ENCODE data around the gene LAMB3. TPM values are rescaled to one million over a fixed set of nuclear protein-coding genes. Genes with fewer than 3 reads are reported as not detected.
A peak's percentile ranks its signal among the peaks of the same experiment; 100 is the strongest.

The LAMB3 gene
- total RNA-seq, 2 donors from 2014 or later = 43.7 to 92.8 TPM

DNA sequence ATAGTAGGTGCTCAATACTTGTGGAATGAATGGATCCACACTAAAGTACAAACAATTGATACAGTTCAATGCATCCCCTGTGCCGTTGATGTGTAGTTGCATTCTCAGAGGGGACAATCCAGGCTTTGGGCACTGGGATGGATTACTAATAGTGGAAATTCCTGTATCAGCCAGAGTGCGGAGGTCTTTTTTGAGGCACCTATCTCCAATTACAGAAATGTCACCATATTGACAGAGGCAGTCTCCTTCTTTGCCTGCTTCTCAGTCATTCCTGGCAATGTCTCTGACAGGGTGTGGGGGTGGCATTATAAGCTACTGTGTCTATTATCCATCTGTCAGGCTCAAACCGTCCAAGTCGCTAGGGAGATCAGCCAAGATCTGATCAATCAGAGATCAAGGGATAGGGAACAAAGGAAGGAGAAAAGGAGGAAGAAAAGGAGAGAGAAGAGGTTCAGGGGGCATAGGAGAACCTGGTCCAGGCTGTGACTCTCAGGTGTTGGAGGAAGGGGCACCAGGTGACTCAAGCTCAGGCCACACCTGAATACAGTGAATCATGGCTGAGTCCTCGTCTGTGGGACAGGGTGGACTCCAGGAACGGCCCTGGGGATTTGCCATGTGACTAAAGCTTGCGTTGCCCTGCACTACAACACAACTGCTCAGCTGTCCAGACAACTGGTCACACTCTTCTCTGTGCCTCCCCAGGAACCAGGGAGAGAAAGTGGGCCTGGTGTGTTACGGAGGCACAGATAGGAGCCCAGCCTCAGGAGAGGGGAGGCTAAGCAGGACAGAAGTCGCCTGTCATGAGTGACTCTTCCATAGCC lies 3.4 kb upstream of the LAMB3 start:
- no peaks in the 10 kb centered on the region for H3K9me3 ChIP-seq
- no peaks in the 10 kb centered on the region for H3K36me3 ChIP-seq
- H3K27ac ChIP-seq = no peak overlapping the region
- DNase-seq (ENCODE audit: low spot score) = no peak
- TF ChIP-seq POLR2AphosphoS5 (IDR thresholded peaks at IDR 0.05) = no peak
- TF ChIP-seq POLR2A (IDR thresholded peaks at IDR 0.05) = peak; percentile 14
- no peaks in the 10 kb centered on the region for H3K4me1 ChIP-seq (replicated peaks)
- no peak overlapping the region for H3K4me3 ChIP-seq
- H3K27me3 ChIP-seq (replicated peaks; ENCODE audit: insufficient read depth) = no peaks in the 10 kb centered on the region
- WGBS = 69% methylated on average over 9 of the region's 9 CpGs
- intact Hi-C loops (cut with DNase I) = no loop called here

DNA sequence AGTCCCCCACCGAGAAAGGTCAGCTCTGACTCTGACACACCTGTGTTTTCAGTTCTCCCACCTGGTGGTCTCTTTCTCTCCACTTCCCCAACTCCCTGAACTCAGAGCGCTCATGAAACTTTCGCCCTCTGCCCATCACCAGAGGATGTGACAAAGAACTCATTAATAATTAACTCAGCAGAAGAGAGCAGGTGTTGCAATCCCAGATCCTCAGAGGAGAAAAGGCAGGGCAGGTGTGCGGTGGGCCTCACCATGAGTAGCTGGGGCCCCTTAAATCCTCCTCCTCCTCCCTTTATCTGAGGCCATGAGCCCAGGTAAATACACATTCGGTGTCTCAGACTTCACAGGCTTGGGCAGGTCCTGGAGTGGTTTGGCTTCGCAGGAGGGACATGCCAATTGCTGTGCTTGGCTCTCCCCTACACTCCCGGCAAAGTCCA lies 1.7 kb upstream of the LAMB3 start:
- H3K9me3 ChIP-seq = no peaks in the 10 kb centered on the region
- TF ChIP-seq, protein P1, sequence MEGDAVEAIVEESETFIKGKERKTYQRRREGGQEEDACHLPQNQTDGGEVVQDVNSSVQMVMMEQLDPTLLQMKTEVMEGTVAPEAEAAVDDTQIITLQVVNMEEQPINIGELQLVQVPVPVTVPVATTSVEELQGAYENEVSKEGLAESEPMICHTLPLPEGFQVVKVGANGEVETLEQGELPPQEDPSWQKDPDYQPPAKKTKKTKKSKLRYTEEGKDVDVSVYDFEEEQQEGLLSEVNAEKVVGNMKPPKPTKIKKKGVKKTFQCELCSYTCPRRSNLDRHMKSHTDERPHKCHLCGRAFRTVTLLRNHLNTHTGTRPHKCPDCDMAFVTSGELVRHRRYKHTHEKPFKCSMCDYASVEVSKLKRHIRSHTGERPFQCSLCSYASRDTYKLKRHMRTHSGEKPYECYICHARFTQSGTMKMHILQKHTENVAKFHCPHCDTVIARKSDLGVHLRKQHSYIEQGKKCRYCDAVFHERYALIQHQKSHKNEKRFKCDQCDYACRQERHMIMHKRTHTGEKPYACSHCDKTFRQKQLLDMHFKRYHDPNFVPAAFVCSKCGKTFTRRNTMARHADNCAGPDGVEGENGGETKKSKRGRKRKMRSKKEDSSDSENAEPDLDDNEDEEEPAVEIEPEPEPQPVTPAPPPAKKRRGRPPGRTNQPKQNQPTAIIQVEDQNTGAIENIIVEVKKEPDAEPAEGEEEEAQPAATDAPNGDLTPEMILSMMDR (IDR thresholded peaks at IDR 0.05) = no peak
- TF ChIP-seq POLR2A (IDR thresholded peaks at IDR 0.05) (peak; percentile 28), POLR2AphosphoS5 (IDR thresholded peaks at IDR 0.05) (peak; percentile 54)
- H3K36me3 ChIP-seq = no peaks in the 10 kb centered on the region
- H3K4me3 ChIP-seq = no peak overlapping the region
- peak; percentile 55 for DNase-seq (ENCODE audit: low spot score)
- intact Hi-C loops (cut with DNase I) = no loop called here
- H3K4me1 ChIP-seq (replicated peaks) = no peaks in the 10 kb centered on the region
- WGBS = 50% methylated on average over 7 of the region's 7 CpGs
- no peaks in the 10 kb centered on the region for H3K27me3 ChIP-seq (replicated peaks; ENCODE audit: insufficient read depth)
- H3K27ac ChIP-seq = peak overlapping the region; percentile 59 to 79

DNA sequence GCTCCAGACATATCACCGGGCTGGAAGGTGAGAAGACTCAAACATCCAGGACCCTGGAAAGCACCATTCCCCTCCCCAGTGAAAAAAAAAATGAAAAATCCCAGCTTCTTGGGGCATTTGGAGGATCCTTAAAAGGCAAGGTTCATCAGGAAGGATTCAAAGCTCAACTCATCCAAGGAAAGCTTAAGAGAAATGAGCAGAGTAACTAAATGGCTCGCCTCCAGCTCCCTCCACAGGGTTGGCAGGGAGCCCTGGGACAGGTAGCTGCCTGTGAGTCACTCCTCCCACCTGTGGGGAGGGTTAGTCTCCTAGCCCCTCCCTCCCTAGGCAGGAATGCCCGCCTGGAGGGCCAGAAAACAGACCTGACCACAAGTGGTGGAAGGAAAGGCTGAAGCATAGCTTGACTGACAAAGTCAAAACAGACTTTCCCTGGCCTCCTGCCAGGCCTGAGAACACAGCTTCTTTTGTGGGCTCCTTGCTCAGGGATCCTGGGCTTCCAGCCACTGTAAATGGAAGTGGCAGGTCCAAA lies 712 bp upstream of the LAMB3 start:
- peak overlapping the region in 1 of 2 donors; percentile 19 for H3K4me3 ChIP-seq
- peak; percentile 98 for DNase-seq (ENCODE audit: low spot score)
- peak overlapping the region; percentile 76 to 79 for H3K27ac ChIP-seq
- no peaks in the 10 kb centered on the region for H3K36me3 ChIP-seq
- no peaks in the 10 kb centered on the region for H3K27me3 ChIP-seq (replicated peaks; ENCODE audit: insufficient read depth)
- intact Hi-C loops (cut with DNase I) = no loop called here
- TF ChIP-seq, protein P1 (IDR thresholded peaks at IDR 0.05) = peak in 1 of 4 experiments; percentile 14
- TF ChIP-seq POLR2A (IDR thresholded peaks at IDR 0.05) (peak; percentile 40), POLR2AphosphoS5 (IDR thresholded peaks at IDR 0.05) (peak; percentile 96)
- WGBS = 42% methylated on average over 3 of the region's 3 CpGs
- no peaks in the 10 kb centered on the region for H3K4me1 ChIP-seq (replicated peaks)
- H3K9me3 ChIP-seq = no peaks in the 10 kb centered on the region

DNA sequence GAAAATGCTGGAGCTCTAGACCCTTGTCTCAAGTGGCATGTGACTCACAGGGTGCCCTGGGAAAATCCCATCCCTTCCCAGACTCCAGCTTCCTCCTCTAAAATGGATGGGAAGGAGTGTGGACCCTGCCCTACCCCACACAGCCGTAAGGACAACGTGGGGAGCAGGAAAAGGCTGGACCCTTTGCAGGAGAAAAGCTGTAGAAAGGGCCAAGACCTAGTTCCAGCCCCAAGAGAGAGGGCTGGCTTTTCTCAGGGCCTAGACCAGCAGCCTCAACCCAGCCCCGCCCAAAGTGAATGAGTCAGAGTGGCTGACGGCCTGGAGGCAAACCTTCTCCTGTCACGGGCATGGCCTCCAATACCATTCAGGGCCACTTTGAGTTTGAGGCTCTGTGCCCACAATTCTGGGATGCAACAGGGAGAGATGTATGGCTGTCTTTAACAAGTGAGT lies 1.1 kb downstream of the LAMB3 start:
- Histone ChIP-seq H3K4me3 (peak overlapping the region in 1 of 2 donors; percentile 19), H3K36me3 (no peaks in the 10 kb centered on the region), H3K4me1 (replicated peaks) (no peaks in the 10 kb centered on the region), H3K27ac (peak overlapping the region; percentile 76 to 79), H3K9me3 (no peaks in the 10 kb centered on the region), H3K27me3 (replicated peaks; ENCODE audit: insufficient read depth) (no peaks in the 10 kb centered on the region)
- intact Hi-C loops (cut with DNase I) = no loop called here
- WGBS = 30% methylated on average over 5 of the region's 5 CpGs
- DNase-seq (ENCODE audit: low spot score) = peak; percentile 68
- peak; percentile 65 for TF ChIP-seq POLR2A (IDR thresholded peaks at IDR 0.05)
- TF ChIP-seq, protein P1 (IDR thresholded peaks at IDR 0.05) = no peak
- TF ChIP-seq POLR2AphosphoS5 (IDR thresholded peaks at IDR 0.05) = no peak

DNA sequence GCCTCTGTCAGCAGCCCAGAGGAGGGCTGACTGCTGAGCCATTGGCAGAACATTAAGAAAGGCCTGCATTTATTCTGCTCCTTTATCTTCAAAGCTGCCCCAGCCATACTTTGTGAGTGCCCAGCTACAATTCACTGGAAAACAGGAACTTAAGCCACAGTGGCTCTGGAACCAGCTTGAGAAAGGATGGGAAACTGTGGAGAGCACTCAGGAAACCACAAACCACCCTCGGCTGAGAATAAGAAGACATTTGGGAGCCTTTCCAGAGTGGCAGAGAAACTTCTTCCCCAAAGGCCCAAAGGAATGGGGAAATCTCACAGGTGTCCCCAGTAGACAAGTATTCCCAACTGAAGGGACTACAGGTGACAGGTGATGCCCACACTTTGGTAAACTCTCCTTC lies 1.8 kb downstream of the LAMB3 start:
- DNase-seq (ENCODE audit: low spot score) = no peak
- intact Hi-C loops (cut with DNase I) = no loop called here
- no peaks in the 10 kb centered on the region for H3K27me3 ChIP-seq (replicated peaks; ENCODE audit: insufficient read depth)
- H3K36me3 ChIP-seq = no peaks in the 10 kb centered on the region
- H3K4me1 ChIP-seq (replicated peaks) = no peaks in the 10 kb centered on the region
- 31% methylated on average over 1 of the region's 1 CpG for WGBS
- H3K4me3 ChIP-seq = no peak overlapping the region
- TF ChIP-seq, protein P1 (IDR thresholded peaks at IDR 0.05) = no peak
- no peak for TF ChIP-seq POLR2AphosphoS5 (IDR thresholded peaks at IDR 0.05)
- TF ChIP-seq POLR2A (IDR thresholded peaks at IDR 0.05) = no peak
- H3K9me3 ChIP-seq = no peaks in the 10 kb centered on the region
- peak overlapping the region in 1 of 2 donors; percentile 79 for H3K27ac ChIP-seq
